Upper lobe of right lung (tissue), 1 donor: ENCODE data around the gene SMG7. TPM values are rescaled to one million over a fixed set of nuclear protein-coding genes. Genes with fewer than 3 reads are reported as not detected.

Source experiments
- ATAC-seq: fragments of 200-7000 bp; cut with Tn5 transposase; one replicate; pipeline ENCODE4 v1.9.1; 2020; ENCODE audit warnings: mild to moderate bottlenecking, moderate library complexity
- DNase-seq: peaks from one replicate; pipeline ENCODE4 v3.0.0-alpha.2; 2020
- H3K27ac ChIP-seq: fragments of 200-600 bp; one replicate; pipeline ENCODE4 v1.8.0; 2022
- H3K27me3 ChIP-seq: fragments of 200-600 bp; one replicate; pipeline ENCODE4 v1.8.0; 2022; ENCODE audit warnings: mild to moderate bottlenecking
- H3K36me3 ChIP-seq: fragments of 200-600 bp; one replicate; pipeline ENCODE4 v1.8.0; 2022
- H3K4me1 ChIP-seq: fragments of 200-600 bp; one replicate; pipeline ENCODE4 v1.8.0; 2022
- H3K4me3 ChIP-seq: fragments of 200-600 bp; one replicate; pipeline ENCODE4 v1.8.0; 2022; ENCODE audit warnings: mild to moderate bottlenecking
- H3K9me3 ChIP-seq: fragments of 200-600 bp; one replicate; pipeline ENCODE4 v1.8.0; 2022
- CTCF ChIP-seq: fragments of 200-600 bp; IDR thresholded peaks from one replicate; pipeline ENCODE4 v1.8.0; 2022; ENCODE audit warnings: antibody characterized with exemption
- intact Hi-C: fragments of 100-400 bp; cut with DNase I; formaldehyde crosslinking; loops from one replicate; pipeline ENCODE4 v1.11.0; 2022
- total RNA-seq: library from RNA; stranded (reverse); fragmentation: NEBNext Ultra II Directional; extraction: Animal tissue kit (Norgen Biotek cat#: 25700); gene quantifications from one replicate; pipeline ENCODE4 v1.2.1, GENCODE V29; 2021
- donor health status: DM: no; HTN: yes; CAD: no; lungs with severe emphysema.

The SMG7 gene
- total RNA-seq, 1 donor from 2014 or later, result 65.9 TPM

GRCh38 chr1:183584147-183584546 is 111.8 kb downstream of the SMG7 start:
- no peaks in the 10 kb centered on the region for H3K36me3 ChIP-seq
- H3K4me3 ChIP-seq, result no peak overlapping the region
- ATAC-seq, result no peak
- H3K9me3 ChIP-seq, result no peaks in the 10 kb centered on the region
- intact Hi-C loops, result no loop called here
- peaks cover 6% of the 10 kb centered on the region for H3K4me1 ChIP-seq
- H3K27ac ChIP-seq, result no peak overlapping the region
- no peaks in the 10 kb centered on the region for H3K27me3 ChIP-seq
- no peak for DNase-seq
- no peak for TF ChIP-seq CTCF

GRCh38 chr1:183585038-183585437 is 112.7 kb downstream of the SMG7 start:
- no peak for TF ChIP-seq CTCF
- intact Hi-C loops, result no loop called here
- DNase-seq, result no peak
- Histone ChIP-seq H3K27me3 (no peaks in the 10 kb centered on the region), H3K27ac (no peak overlapping the region), H3K4me3 (no peak overlapping the region), H3K4me1 (no peaks in the 10 kb centered on the region), H3K9me3 (no peaks in the 10 kb centered on the region), H3K36me3 (no peaks in the 10 kb centered on the region)
- ATAC-seq, result no peak

- no peaks in the 10 kb centered on the region for H3K9me3 ChIP-seq
- H3K4me3 ChIP-seq, result no peak overlapping the region
- DNase-seq, result no peak
- H3K36me3 ChIP-seq, result no peaks in the 10 kb centered on the region
- ATAC-seq, result no peak
- H3K4me1 ChIP-seq, result peaks cover 2% of the 10 kb centered on the region
- H3K27ac ChIP-seq, result no peak overlapping the region
- intact Hi-C loops, result no loop called here
- no peaks in the 10 kb centered on the region for H3K27me3 ChIP-seq
- TF ChIP-seq CTCF, result no peak
Observed at GRCh38 chr1:183586455-183586854, 114.2 kb downstream of the SMG7 start.

GRCh38 chr1:183586926-183587325 is 114.6 kb downstream of the SMG7 start:
- Histone ChIP-seq H3K4me1 (peaks cover 4% of the 10 kb centered on the region), H3K27me3 (no peaks in the 10 kb centered on the region), H3K4me3 (no peak overlapping the region), H3K27ac (peak overlapping the region; percentile 24), H3K36me3 (no peaks in the 10 kb centered on the region), H3K9me3 (no peaks in the 10 kb centered on the region)
- no peak for TF ChIP-seq CTCF
- no peak for ATAC-seq
- DNase-seq, result no peak
- intact Hi-C loops, result no loop called here

GRCh38 chr1:183588827-183589226 is 116.5 kb downstream of the SMG7 start:
- DNase-seq (no peak), ATAC-seq (peak; percentile 45)
- Histone ChIP-seq H3K36me3 (no peaks in the 10 kb centered on the region), H3K27me3 (no peaks in the 10 kb centered on the region), H3K27ac (peak overlapping the region; percentile 80), H3K4me3 (peak overlapping the region; percentile 41), H3K9me3 (no peaks in the 10 kb centered on the region), H3K4me1 (peaks cover 4% of the 10 kb centered on the region)
- TF ChIP-seq CTCF, result no peak
- intact Hi-C loops, result no loop called here

- DNase-seq (no peak), ATAC-seq (no peak)
- H3K27ac ChIP-seq, result peak overlapping the region; percentile 80
- H3K9me3 ChIP-seq, result no peaks in the 10 kb centered on the region
- TF ChIP-seq CTCF, result no peak
- peak overlapping the region; percentile 41 for H3K4me3 ChIP-seq
- intact Hi-C loops, result no loop called here
- peaks cover 4% of the 10 kb centered on the region for H3K4me1 ChIP-seq
- H3K36me3 ChIP-seq, result no peaks in the 10 kb centered on the region
- no peaks in the 10 kb centered on the region for H3K27me3 ChIP-seq
Observed at GRCh38 chr1:183589384-183589783, 117.1 kb downstream of the SMG7 start.
